Prostate gland (tissue), 2 donors: Measurements from ENCODE around the gene TNFRSF14.

Experiments
- POLR2A ChIP-seq: fragments of 450-650 bp; IDR thresholded peaks from one replicate; pipeline ENCODE4 v1.6.1; 2016; ENCODE audit warnings: antibody characterized with exemption, mild to moderate bottlenecking
- POLR2AphosphoS5 ChIP-seq: sonication (generic); formaldehyde crosslinking; IDR thresholded peaks from one replicate; pipeline ENCODE4 v1.6.1; 2017; ENCODE audit warnings: antibody characterized with exemption
- TF ChIP-seq, protein P1 (sequence below), 4 experiments: fragments of 200-600 bp in 2 of 4; fragments of 450-650 bp in 2 of 4; sonication (generic) in 2 of 4; IDR thresholded peaks; 1 replicate in 3 of 4; 2 replicates in 1 of 4; pipeline ENCODE4 v1.5.1; 2016 to 2019; ENCODE audit warnings: antibody characterized with exemption in 4 of 4, mild to moderate bottlenecking in 2 of 4, moderate library complexity in 2 of 4

DNA sequence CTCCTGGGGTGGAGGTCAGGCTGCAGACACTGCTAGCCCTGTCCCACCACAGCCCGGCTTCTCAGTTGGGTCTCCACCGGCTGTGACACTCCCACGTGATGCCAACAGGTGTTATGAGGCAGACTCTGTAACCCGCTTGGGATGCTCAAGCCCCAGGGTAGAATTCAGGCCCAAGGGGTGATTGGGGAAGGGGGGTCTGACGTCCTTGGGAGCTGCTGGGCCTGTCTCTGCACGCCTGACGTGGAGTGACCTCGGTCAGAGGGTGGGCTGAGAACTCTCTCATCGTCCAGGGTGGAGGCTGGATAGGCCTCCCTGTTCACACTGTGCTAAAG lies 18.4 kb upstream of the TNFRSF14 start:
- TF ChIP-seq, protein P1, sequence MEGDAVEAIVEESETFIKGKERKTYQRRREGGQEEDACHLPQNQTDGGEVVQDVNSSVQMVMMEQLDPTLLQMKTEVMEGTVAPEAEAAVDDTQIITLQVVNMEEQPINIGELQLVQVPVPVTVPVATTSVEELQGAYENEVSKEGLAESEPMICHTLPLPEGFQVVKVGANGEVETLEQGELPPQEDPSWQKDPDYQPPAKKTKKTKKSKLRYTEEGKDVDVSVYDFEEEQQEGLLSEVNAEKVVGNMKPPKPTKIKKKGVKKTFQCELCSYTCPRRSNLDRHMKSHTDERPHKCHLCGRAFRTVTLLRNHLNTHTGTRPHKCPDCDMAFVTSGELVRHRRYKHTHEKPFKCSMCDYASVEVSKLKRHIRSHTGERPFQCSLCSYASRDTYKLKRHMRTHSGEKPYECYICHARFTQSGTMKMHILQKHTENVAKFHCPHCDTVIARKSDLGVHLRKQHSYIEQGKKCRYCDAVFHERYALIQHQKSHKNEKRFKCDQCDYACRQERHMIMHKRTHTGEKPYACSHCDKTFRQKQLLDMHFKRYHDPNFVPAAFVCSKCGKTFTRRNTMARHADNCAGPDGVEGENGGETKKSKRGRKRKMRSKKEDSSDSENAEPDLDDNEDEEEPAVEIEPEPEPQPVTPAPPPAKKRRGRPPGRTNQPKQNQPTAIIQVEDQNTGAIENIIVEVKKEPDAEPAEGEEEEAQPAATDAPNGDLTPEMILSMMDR (IDR thresholded peaks at IDR 0.05): no peak
- no peak for TF ChIP-seq POLR2A
- no peak for TF ChIP-seq POLR2AphosphoS5
